ENCODE results near the gene SELP.

SELP gene

DNA sequence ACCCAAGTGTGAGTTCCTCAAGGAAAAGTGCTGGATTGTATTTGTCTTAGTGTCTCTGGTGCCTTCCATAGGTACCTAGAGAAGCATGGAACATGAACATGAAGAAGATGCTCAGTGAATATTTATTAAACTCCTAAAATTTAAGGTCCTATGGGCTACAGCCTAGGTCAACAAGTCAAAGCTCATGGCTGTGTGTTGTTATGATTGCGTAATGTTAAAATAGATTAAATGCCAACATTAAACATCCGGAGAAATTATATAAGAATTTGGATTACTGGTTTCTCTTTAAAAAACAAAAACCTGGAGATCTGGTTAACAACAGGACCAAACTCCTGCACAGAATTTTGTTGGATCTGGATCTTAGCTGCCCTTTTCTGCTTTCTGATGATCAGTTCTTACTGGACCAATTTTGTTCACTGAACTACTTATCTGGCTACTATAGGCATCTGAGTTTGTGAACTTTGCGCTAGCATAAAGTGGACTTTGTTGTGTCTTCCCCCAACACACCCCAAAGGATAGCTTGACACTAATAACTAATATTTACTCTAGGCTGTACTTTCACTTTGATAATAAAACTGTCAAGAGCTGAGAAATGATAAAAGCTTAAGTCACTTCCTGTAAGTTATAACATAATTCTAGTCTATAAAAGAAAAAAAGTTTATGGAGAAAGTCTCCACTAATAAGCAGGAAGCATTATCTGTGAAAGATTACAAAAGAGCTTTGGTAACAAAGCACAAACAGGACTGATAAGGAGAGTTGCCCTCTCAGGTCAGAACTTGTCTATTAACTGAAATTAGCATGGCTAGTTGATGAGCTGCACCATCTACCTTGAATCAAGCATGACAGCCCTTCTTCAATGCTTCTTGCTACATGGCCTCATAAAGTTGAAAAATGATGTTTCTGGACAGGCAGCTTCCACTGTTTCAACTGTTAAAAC, 64.3 kb downstream of the SELP start:
- TF ChIP-seq, protein P1, sequence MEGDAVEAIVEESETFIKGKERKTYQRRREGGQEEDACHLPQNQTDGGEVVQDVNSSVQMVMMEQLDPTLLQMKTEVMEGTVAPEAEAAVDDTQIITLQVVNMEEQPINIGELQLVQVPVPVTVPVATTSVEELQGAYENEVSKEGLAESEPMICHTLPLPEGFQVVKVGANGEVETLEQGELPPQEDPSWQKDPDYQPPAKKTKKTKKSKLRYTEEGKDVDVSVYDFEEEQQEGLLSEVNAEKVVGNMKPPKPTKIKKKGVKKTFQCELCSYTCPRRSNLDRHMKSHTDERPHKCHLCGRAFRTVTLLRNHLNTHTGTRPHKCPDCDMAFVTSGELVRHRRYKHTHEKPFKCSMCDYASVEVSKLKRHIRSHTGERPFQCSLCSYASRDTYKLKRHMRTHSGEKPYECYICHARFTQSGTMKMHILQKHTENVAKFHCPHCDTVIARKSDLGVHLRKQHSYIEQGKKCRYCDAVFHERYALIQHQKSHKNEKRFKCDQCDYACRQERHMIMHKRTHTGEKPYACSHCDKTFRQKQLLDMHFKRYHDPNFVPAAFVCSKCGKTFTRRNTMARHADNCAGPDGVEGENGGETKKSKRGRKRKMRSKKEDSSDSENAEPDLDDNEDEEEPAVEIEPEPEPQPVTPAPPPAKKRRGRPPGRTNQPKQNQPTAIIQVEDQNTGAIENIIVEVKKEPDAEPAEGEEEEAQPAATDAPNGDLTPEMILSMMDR (IDR thresholded peaks at IDR 0.05; ENCODE audit: insufficient read depth, low read depth, low read length, missing control alignments), result no peak
- peak; percentile 46 for DNase-seq (ENCODE audit: low read depth)
- no peak overlapping the region for H3K4me3 ChIP-seq (ENCODE audit: low read length)

DNA sequence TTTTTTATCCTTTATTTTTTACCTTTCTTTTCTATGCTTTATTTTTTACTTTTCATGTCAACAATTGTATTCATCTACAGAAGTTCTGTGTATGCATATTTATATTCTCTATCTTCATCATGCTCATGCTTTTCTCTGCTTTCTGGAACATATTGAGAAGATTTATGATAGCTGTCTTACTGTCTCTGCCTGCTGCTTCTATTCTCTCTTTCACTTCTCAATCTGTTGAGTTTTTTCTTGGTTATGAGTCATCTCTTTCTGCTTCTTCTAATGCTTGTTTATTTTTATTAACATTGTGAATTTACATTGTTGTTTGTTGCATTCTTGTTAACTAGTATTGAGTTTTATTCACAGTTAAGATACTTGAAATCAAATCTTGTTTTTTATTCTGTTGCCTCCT, 66.3 kb downstream of the SELP start:
- H3K4me3 ChIP-seq (ENCODE audit: low read length), result no peak overlapping the region
- DNase-seq (ENCODE audit: low read depth), result no peak
- TF ChIP-seq, protein P1 (IDR thresholded peaks at IDR 0.05; ENCODE audit: insufficient read depth, low read depth, low read length, missing control alignments), result no peak

DNA sequence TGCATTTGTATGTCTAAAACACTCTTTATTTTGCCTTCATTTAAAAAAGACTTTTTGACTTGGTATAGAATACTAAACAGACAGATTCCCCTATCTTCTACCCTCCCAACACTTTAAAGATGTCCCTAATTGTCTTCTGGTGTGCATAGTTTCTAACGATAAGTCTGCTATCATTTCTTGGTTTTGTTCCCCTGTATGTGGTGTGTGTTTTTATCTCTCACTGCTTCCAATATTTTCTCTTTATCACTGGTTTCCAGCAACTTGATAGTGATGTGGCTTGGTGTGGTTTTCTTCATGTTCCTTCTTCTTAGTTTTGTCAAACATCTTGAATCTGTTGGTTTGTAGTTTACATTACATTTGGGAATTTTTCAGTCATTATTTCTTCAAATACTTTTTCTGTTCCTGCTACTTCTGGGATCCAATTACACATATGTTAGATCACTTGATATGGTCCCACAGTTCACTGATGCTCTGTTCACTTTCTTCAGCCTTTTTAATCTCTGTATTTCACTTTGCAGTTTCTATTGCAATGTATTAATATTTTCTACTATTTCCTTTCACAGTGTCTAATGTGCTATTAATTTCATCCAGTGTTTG, 66.8 kb downstream of the SELP start:
- TF ChIP-seq, protein P1 (IDR thresholded peaks at IDR 0.05; ENCODE audit: insufficient read depth, low read depth, low read length, missing control alignments), result no peak
- no peak overlapping the region for H3K4me3 ChIP-seq (ENCODE audit: low read length)
- DNase-seq (ENCODE audit: low read depth), result no peak

DNA sequence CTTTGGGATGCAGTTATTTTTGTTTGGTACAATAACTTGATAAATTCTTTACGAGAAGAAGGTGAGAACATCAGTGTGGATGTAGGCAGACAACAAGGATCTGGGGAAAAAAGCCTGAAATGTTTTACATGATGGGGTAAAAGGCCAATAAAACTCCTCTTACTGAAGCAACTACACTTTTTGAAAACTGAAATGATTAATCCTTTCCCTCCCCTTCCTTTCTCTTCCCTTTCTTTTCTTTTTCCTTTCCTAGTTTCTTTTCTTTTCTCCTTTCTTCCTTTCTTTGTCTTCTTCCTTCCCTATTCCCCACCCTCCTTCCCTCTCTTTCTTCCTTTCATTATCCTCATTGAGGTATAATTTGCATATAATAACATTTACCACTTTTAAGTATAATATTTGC, 68.2 kb downstream of the SELP start:
- DNase-seq (ENCODE audit: low read depth), result no peak
- H3K4me3 ChIP-seq (ENCODE audit: low read length), result no peak overlapping the region
- TF ChIP-seq, protein P1 (IDR thresholded peaks at IDR 0.05; ENCODE audit: insufficient read depth, low read depth, low read length, missing control alignments), result no peak

DNA sequence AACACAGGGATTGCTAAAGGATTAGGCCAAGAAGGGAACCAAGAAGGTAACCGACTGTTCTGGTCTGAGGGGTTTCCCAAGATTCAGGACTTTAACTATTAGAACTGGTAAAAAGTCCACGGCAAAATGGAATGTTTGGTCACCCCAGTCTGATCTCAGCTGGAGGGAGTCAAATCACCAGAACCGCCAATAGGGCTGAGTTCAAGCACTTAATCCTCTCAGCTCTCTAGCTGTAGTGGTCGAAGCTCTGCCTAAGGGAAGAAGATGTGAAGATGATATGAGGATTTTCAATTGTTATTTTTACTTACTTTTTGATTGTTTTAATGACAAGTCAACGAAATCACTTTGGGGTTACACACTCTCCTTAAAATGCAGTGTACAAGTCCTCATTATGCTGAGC, 72.8 kb downstream of the SELP start:
- no peak overlapping the region for H3K4me3 ChIP-seq (ENCODE audit: low read length)
- TF ChIP-seq, protein P1 (IDR thresholded peaks at IDR 0.05; ENCODE audit: insufficient read depth, low read depth, low read length, missing control alignments), result no peak

DNA sequence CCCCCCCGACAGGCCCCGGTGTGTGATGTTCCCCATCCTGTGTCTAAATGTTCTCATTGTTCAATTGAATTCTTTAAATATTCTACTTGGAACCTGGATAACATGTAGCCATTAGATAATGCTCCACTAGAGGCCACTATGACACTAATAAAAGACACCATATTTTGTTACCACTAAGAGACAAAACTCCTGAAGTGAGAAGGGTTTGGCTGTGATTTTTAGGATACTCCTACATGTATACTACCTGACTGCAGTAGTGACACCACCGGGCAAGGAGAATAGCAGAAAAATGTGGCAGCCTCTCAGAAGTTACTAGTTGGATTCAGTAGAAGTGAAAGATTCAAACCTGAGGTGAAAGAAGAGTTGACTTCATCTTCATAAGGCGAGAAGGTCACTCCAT, 79.6 kb downstream of the SELP start:
- no peak overlapping the region for H3K4me3 ChIP-seq (ENCODE audit: low read length)
- peak; percentile 60 for DNase-seq (ENCODE audit: low read depth)
- TF ChIP-seq, protein P1 (IDR thresholded peaks at IDR 0.05; ENCODE audit: insufficient read depth, low read depth, low read length, missing control alignments), result peak; percentile 44

More for the DNA sequence above, 72.8 kb downstream of the SELP start:
- DNase-seq (ENCODE audit: low read depth), result no peak
